Erythroblast (primary cell): Measurements from ENCODE around the gene TK1.

Experiments
- DNase-seq, 2 experiments: peaks; one replicate each; lab custom pipeline; 2025; lab: John Stamatoyannopoulos, UW
- GATA1 ChIP-seq: IDR thresholded peaks from 2 replicates; pipeline ENCODE4 v1.6.1; 2011; ENCODE audit warnings: low read depth, mild to moderate bottlenecking, control low read depth, low read length, moderate library complexity
- POLR2A ChIP-seq: IDR thresholded peaks from 2 replicates; pipeline ENCODE4 v1.6.1; 2011; ENCODE audit warnings: mild to moderate bottlenecking, low read length

The TK1 gene

GRCh38 chr17:78127239-78127887, 59.5 kb downstream of the TK1 start:
- DNase-seq: peak; percentile 60 to 66
- TF ChIP-seq POLR2A (peak; percentile 40), GATA1 (no peak)

- no peak for TF ChIP-seq GATA1
- TF ChIP-seq POLR2A: no peak
- DNase-seq: no peak
Observed at GRCh38 chr17:78126895-78127238, 60.0 kb downstream of the TK1 start.

GRCh38 chr17:78125976-78126894, 60.6 kb downstream of the TK1 start:
- no peak for DNase-seq
- TF ChIP-seq POLR2A: no peak

- DNase-seq: no peak
Observed at GRCh38 chr17:78125138-78125913, 61.5 kb downstream of the TK1 start.

GRCh38 chr17:78124836-78125137, 62.1 kb downstream of the TK1 start:
- no peak for TF ChIP-seq GATA1
- TF ChIP-seq POLR2A: no peak
- no peak for DNase-seq

More at GRCh38 chr17:78125138-78125913, 61.5 kb downstream of the TK1 start:
- TF ChIP-seq GATA1: no peak
- no peak for TF ChIP-seq POLR2A
